ENCODE results near the gene GRID1.

The GRID1 gene

GRCh38 chr10:86361156-86362128, 5.2 kb downstream of the GRID1 start:
- H3K27me3 Mint-ChIP-seq (ENCODE audit: low read depth), result peaks cover 82% of the 10 kb centered on the region
- no peak for TF ChIP-seq CTCF (IDR thresholded peaks at IDR 0.05; ENCODE audit: unreplicated experiment in 3 of 3)
- no peaks in the 10 kb centered on the region for H3K36me3 Mint-ChIP-seq (ENCODE audit: low read depth)
- no peak overlapping the region for H3K27ac Mint-ChIP-seq
- H3K9me3 Mint-ChIP-seq, result no peaks in the 10 kb centered on the region
- H3K4me3 Mint-ChIP-seq, result peak overlapping the region in 2 of 3 experiments; percentile 18 to 52
- H3K4me1 Mint-ChIP-seq, result peaks cover 12% of the 10 kb centered on the region

- H3K4me1 Mint-ChIP-seq, result peaks cover 10% of the 10 kb centered on the region
- peaks cover 85% of the 10 kb centered on the region for H3K27me3 Mint-ChIP-seq (ENCODE audit: low read depth)
- H3K9me3 Mint-ChIP-seq, result no peaks in the 10 kb centered on the region
- H3K4me3 Mint-ChIP-seq, result peak overlapping the region in 1 of 3 experiments; percentile 45
- TF ChIP-seq CTCF (IDR thresholded peaks at IDR 0.05; ENCODE audit: unreplicated experiment in 3 of 3), result no peak
- no peak overlapping the region for H3K27ac Mint-ChIP-seq
- H3K36me3 Mint-ChIP-seq (ENCODE audit: low read depth), result no peaks in the 10 kb centered on the region
Measured at GRCh38 chr10:86360657-86361056, 5.9 kb downstream of the GRID1 start.

GRCh38 chr10:86359954-86360353, 6.6 kb downstream of the GRID1 start:
- no peaks in the 10 kb centered on the region for H3K9me3 Mint-ChIP-seq
- H3K36me3 Mint-ChIP-seq (ENCODE audit: low read depth), result no peaks in the 10 kb centered on the region
- TF ChIP-seq CTCF (IDR thresholded peaks at IDR 0.05; ENCODE audit: unreplicated experiment in 3 of 3), result no peak

GRCh38 chr10:86359111-86359510, 7.5 kb downstream of the GRID1 start:
- H3K4me1 Mint-ChIP-seq, result peaks cover 2% of the 10 kb centered on the region
- no peaks in the 10 kb centered on the region for H3K36me3 Mint-ChIP-seq (ENCODE audit: low read depth)
- no peaks in the 10 kb centered on the region for H3K9me3 Mint-ChIP-seq
- H3K4me3 Mint-ChIP-seq, result no peak overlapping the region
- H3K27ac Mint-ChIP-seq, result no peak overlapping the region
- H3K27me3 Mint-ChIP-seq (ENCODE audit: low read depth), result peaks cover 82% of the 10 kb centered on the region
- TF ChIP-seq CTCF (IDR thresholded peaks at IDR 0.05; ENCODE audit: unreplicated experiment in 3 of 3), result no peak

More at GRCh38 chr10:86359954-86360353, 6.6 kb downstream of the GRID1 start:
- no peak overlapping the region for H3K27ac Mint-ChIP-seq
- H3K27me3 Mint-ChIP-seq (ENCODE audit: low read depth), result peaks cover 85% of the 10 kb centered on the region
- H3K4me3 Mint-ChIP-seq, result no peak overlapping the region
- H3K4me1 Mint-ChIP-seq, result peaks cover 6% of the 10 kb centered on the region

- no peak for TF ChIP-seq CTCF (IDR thresholded peaks at IDR 0.05; ENCODE audit: unreplicated experiment in 3 of 3)
- H3K4me3 Mint-ChIP-seq, result no peak overlapping the region
- H3K4me1 Mint-ChIP-seq, result no peaks in the 10 kb centered on the region
- no peak overlapping the region for H3K27ac Mint-ChIP-seq
- no peaks in the 10 kb centered on the region for H3K36me3 Mint-ChIP-seq (ENCODE audit: low read depth)
- H3K9me3 Mint-ChIP-seq, result no peaks in the 10 kb centered on the region
- peaks cover 75% of the 10 kb centered on the region for H3K27me3 Mint-ChIP-seq (ENCODE audit: low read depth)
Measured at GRCh38 chr10:86357676-86358075, 8.9 kb downstream of the GRID1 start.

All from nephron (organoid).